CD4-positive, alpha-beta T cell treated with Interleukin-6 for 4 hours (primary cell): ENCODE data around the gene KIR2DL1.
"Not testable (repeated sequence)": the region's sequence is repeated elsewhere in the genome, so short reads cannot be mapped to it uniquely, and the experiment has no call there.

Source experiments
- DNase-seq: peaks from one replicate; pipeline ENCODE4 v3.0.0-alpha.2; 2020; ENCODE audit warnings: mixed read lengths

The KIR2DL1 gene

DNA sequence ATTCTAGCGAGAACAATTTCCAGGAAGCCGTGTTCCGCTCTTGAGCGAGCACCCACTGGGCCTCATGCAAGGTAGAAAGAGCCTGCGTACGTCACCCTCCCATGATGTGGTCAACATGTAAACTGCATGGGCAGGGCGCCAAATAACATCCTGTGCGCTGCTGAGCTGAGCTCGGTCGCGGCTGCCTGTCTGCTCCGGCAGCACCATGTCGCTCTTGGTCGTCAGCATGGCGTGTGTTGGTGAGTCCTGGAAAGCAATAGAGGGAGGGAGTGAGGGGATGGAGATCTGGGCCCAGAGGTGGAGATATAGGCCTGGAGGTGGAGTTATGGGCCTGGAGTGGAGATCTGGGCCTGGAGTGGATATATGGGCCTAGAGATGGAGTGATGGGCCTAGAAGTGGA lies at the start of gene KIR2DL1:
Gene KIR2DL1 (plus strand): TSS at position 148 of the 400 bp plus-strand sequence. CDS start 58 bp downstream, at position 206.
- DNase-seq = not testable (repeated sequence)

- DNase-seq = no peak
Measured at GRCh38 chr19:54724142-54724541, 45.5 kb upstream of the KIR2DL1 start, which contains the start of gene KIR3DL3. KIR3DL3 (plus strand) TSS chr19:54724442; CDS start chr19:54724497, 55 bp downstream.

GRCh38 chr19:54724644-54725043 lies 44.9 kb upstream of the KIR2DL1 start:
- no peak for DNase-seq

- no peak for DNase-seq
Measured at GRCh38 chr19:54725321-54725720, 44.3 kb upstream of the KIR2DL1 start.

DNA sequence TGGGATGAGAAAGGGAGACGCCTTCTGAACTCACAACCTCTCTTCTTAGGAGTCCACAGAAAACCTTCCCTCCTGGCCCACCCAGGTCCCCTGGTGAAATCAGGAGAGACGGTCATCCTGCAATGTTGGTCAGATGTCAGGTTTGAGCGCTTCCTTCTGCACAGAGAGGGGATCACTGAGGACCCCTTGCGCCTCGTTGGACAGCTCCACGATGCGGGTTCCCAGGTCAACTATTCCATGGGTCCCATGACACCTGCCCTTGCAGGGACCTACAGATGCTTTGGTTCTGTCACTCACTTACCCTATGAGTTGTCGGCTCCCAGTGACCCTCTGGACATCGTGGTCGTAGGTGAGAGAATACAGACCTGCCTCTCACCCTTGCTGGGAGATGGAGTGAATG lies 42.0 kb upstream of the KIR2DL1 start:
- no peak for DNase-seq

GRCh38 chr19:54728167-54728566 lies 41.4 kb upstream of the KIR2DL1 start:
- DNase-seq = no peak

GRCh38 chr19:54729416-54730188 lies 40.0 kb upstream of the KIR2DL1 start:
- DNase-seq = no peak

DNA sequence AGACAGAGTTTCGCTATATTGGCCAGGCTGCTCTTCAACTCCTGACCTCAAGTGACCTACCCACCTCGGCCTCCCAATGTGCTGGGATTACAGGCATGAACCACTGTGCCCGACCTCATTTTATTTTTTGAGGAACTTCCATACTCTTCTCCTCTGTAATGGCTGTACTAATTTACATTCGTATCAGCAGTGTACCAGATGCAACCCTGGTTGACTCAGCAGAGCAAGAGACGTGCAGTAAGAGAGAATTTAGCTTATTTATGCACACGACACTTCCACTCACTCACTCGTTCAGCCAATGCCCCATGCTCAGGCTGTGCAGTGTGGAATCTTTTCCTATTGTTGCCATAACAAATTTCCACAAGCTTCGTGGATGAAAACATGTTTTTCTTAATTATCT lies 38.4 kb upstream of the KIR2DL1 start:
- no peak for DNase-seq

- not testable (repeated sequence) for DNase-seq
Measured at GRCh38 chr19:54738306-54738705, 31.3 kb upstream of the KIR2DL1 start, which contains the start of gene KIR2DL3. KIR2DL3 (plus strand) TSS chr19:54738513; CDS start chr19:54738546, 33 bp downstream.

DNA sequence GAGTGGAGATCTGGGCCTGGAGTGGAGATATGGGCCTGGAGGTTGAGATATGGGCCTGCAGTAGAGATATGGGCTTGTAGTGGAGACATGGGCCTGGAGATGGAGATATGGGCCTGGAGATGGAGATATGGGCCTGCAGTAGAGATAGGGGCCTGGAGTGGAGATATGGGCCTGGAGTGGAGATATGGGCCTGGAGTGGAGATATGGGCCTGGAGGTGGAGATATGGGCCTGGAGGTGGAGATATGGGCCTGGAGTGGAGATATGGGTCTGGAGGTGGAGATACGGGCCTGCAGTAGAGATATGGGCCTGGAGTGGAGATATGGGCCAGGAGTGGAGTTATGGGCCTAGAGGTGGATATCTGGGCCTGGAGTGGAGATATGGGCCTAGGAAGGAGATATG lies 30.9 kb upstream of the KIR2DL1 start:
- DNase-seq = no peak

DNA sequence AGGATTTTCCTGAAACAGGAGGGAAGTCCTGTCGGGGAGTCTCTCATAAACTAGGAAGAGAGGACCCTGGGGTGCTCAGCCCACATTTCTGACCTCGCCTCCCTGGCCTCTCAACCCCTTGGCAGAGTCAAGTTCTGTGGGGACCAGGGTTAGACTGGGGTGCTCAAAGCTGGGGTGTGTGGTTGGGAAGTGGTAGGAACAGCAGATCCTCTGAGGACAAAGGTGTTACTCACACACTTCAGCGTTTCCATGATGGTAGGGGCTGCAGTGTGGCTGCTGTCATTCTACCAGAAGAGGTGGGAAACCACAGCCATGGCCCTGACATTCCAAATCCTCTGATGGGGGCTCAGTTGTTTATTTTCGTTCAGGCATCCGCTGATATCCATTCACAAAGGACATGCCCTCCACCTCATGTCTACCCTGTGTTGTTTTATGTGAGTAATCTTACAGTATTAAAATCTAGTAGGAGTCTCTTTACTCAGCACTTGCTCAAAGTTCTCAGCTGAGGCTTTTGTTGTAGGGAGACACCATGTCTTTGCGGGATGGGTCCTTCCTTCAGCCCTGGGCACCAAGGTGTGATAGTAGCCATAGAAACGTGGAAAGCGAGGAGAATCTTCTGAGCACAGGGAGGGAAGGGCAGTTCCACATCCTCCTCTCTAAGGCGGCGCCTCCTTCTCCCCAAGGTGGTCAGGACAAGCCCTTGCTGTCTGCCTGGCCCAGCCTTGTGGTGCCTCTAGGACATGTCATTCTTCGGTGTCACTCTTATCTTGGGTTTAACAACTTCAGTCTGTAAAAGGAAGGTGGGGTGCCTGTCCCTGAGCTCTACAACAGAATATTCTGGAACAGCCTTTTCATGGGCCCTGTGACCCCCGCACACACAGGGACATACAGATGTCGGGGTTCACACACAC lies 29.8 kb upstream of the KIR2DL1 start:
- DNase-seq = no peak

DNA sequence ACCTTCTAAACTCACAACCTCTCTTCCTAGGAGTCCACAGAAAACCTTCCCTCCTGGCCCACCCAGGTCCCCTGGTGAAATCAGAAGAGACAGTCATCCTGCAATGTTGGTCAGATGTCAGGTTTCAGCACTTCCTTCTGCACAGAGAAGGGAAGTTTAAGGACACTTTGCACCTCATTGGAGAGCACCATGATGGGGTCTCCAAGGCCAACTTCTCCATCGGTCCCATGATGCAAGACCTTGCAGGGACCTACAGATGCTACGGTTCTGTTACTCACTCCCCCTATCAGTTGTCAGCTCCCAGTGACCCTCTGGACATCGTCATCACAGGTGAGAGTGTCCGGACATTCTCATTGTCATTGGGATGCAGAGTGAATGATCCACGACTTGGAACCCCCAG lies 27.6 kb upstream of the KIR2DL1 start:
- DNase-seq = not testable (repeated sequence)

GRCh38 chr19:54744080-54744479 lies 25.5 kb upstream of the KIR2DL1 start:
- not testable (repeated sequence) for DNase-seq

- not testable (repeated sequence) for DNase-seq
Measured at GRCh38 chr19:54747614-54748322, 21.8 kb upstream of the KIR2DL1 start.

DNA sequence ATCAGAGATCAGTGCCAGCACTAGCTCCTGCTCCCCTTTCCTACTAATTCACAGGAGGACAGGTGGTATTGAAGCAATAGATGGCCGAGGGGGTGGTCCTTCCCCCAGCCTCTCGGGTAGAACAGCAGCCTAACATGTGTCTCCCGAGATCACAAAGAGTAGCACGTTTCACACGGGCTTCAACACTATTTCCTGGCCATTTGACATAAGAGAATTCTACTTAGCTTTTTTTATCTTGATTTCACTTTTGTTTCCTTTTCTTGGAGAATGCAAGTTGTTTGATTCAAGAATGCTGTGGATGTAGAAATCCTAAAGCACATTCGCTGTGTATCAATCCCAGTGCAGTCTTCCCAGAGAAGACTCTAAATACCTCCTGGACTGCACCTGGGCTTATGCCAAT lies 19.3 kb upstream of the KIR2DL1 start:
- not testable (repeated sequence) for DNase-seq

- DNase-seq = not testable (repeated sequence)
Measured at GRCh38 chr19:54756204-54757110, 13.1 kb upstream of the KIR2DL1 start.

DNA sequence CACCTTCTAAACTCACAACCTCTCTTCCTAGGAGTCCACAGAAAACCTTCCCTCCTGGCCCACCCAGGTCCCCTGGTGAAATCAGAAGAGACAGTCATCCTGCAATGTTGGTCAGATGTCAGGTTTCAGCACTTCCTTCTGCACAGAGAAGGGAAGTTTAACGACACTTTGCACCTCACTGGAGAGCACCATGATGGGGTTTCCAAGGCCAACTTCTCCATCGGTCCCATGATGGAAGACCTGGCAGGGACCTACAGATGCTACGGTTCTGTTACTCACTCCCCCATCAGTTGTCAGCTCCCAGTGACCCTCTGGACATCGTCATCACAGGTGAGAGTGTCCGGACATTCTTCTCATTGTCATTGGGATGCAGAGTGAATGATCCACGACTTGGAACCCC lies 11.0 kb upstream of the KIR2DL1 start:
- not testable (repeated sequence) for DNase-seq

GRCh38 chr19:54764219-54764618 lies 5.4 kb upstream of the KIR2DL1 start:
- DNase-seq = not testable (repeated sequence)

DNA sequence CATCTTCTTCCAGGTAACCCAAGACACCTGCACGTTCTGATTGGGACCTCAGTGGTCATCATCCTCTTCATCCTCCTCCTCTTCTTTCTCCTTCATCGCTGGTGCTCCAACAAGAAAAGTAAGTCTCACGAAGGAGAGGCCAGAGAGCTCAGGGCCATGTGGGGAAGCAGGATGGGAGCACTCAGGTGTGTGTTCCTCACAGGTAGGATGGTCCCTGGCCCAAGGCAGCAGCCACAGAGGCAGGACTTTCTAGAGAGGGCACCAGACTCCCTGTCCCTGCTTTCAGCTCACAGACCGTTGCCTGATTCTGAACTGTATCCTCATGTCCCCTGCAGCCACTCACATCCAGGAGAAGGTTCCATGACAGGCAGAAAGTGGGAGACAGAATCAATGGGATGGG lies 3.1 kb upstream of the KIR2DL1 start:
- not testable (repeated sequence) for DNase-seq

GRCh38 chr19:54770511-54770910 lies 918 bp downstream of the KIR2DL1 start:
- DNase-seq = not testable (repeated sequence)
